ENCODE results near the gene CDRT4. TPM values are rescaled to one million over a fixed set of nuclear protein-coding genes. Genes with fewer than 3 reads are reported as not detected.

The CDRT4 gene
- total RNA-seq, 1 experiment from 2014 or later, result 13.6 TPM

GRCh38 chr17:15475631-15476354 lies 8.4 kb upstream of the CDRT4 start:
- H3K9me2 ChIP-seq (replicated peaks; ENCODE audit: insufficient read depth, low read length), result no peaks in the 10 kb centered on the region
- no peak overlapping the region for H2AFZ ChIP-seq (ENCODE audit: low read length)
- no peak overlapping the region for H3K4me3 ChIP-seq (ENCODE audit: low read length)
- H3K27me3 ChIP-seq (ENCODE audit: low read length), result no peaks in the 10 kb centered on the region
- 0 out of 2 replicates have a peak, but pooled peaks cover 3% of the 10 kb centered on the region for H3K4me1 ChIP-seq (ENCODE audit: low read length)
- no peaks in the 10 kb centered on the region for H4K20me1 ChIP-seq (ENCODE audit: insufficient read depth, low read depth, low read length)
- no peaks in the 10 kb centered on the region for H3K79me2 ChIP-seq (ENCODE audit: low read length)
- H3K4me2 ChIP-seq (ENCODE audit: low read depth, low read length, poor library complexity, severe bottlenecking), result no peak overlapping the region
- no peak for DNase-seq
- H3K36me3 ChIP-seq (ENCODE audit: insufficient read depth, low read length), result no peaks in the 10 kb centered on the region
- H3K9ac ChIP-seq (ENCODE audit: low read length), result no peak overlapping the region
- no peaks in the 10 kb centered on the region for H3K9me3 ChIP-seq (ENCODE audit: low read length)
- H3K27ac ChIP-seq (ENCODE audit: low read length), result no peak overlapping the region

DNA sequence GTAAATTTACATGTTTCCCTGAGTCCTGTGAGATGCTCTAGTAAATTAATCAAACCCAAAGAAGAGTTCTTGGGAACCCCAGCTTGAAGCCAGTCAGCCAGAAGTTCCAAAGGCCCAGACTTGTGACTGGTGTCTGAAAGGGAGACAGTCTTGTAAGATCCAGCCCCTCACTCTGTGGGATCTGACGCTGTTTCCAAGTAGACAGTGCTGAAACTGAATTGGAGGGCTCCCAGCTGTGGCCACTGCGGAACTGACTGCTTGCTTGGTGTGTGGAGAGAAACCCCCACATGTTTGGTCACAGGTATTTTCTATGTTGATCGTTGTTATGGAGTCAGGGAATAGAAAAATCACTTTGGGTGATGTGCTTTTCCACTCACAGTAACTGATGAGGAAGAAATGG lies 5.5 kb upstream of the CDRT4 start:
- Histone ChIP-seq H3K27me3 (ENCODE audit: low read length) (no peaks in the 10 kb centered on the region), H4K20me1 (ENCODE audit: insufficient read depth, low read depth, low read length) (no peaks in the 10 kb centered on the region), H3K9ac (ENCODE audit: low read length) (no peak overlapping the region), H3K36me3 (ENCODE audit: insufficient read depth, low read length) (no peaks in the 10 kb centered on the region), H3K4me2 (ENCODE audit: low read depth, low read length, poor library complexity, severe bottlenecking) (no peak overlapping the region), H3K4me1 (ENCODE audit: low read length) (0 out of 2 replicates have a peak, but pooled peaks cover 3% of the 10 kb centered on the region), H2AFZ (ENCODE audit: low read length) (no peak overlapping the region), H3K4me3 (ENCODE audit: low read length) (no peak overlapping the region), H3K79me2 (ENCODE audit: low read length) (no peaks in the 10 kb centered on the region), H3K9me3 (ENCODE audit: low read length) (no peaks in the 10 kb centered on the region), H3K27ac (ENCODE audit: low read length) (no peak overlapping the region), H3K9me2 (replicated peaks; ENCODE audit: insufficient read depth, low read length) (no peaks in the 10 kb centered on the region)
- no peak for DNase-seq

- no peaks in the 10 kb centered on the region for H3K4me1 ChIP-seq (ENCODE audit: low read length)
- no peaks in the 10 kb centered on the region for H3K27me3 ChIP-seq (ENCODE audit: low read length)
- no peak overlapping the region for H2AFZ ChIP-seq (ENCODE audit: low read length)
- no peaks in the 10 kb centered on the region for H3K9me3 ChIP-seq (ENCODE audit: low read length)
- H3K36me3 ChIP-seq (ENCODE audit: insufficient read depth, low read length), result no peaks in the 10 kb centered on the region
- H4K20me1 ChIP-seq (ENCODE audit: insufficient read depth, low read depth, low read length), result no peaks in the 10 kb centered on the region
- no peak overlapping the region for H3K9ac ChIP-seq (ENCODE audit: low read length)
- no peaks in the 10 kb centered on the region for H3K79me2 ChIP-seq (ENCODE audit: low read length)
- no peak overlapping the region for H3K4me3 ChIP-seq (ENCODE audit: low read length)
- no peak for DNase-seq
- H3K27ac ChIP-seq (ENCODE audit: low read length), result no peak overlapping the region
- H3K9me2 ChIP-seq (replicated peaks; ENCODE audit: insufficient read depth, low read length), result no peaks in the 10 kb centered on the region
- H3K4me2 ChIP-seq (ENCODE audit: low read depth, low read length, poor library complexity, severe bottlenecking), result no peak overlapping the region
These were observed 3.1 kb upstream of the CDRT4 start for GRCh38 chr17:15470536-15470935.

GRCh38 chr17:15469260-15469659 lies 1.8 kb upstream of the CDRT4 start:
- no peak overlapping the region for H3K27ac ChIP-seq (ENCODE audit: low read length)
- no peak overlapping the region for H2AFZ ChIP-seq (ENCODE audit: low read length)
- no peak overlapping the region for H3K4me2 ChIP-seq (ENCODE audit: low read depth, low read length, poor library complexity, severe bottlenecking)
- H3K9me3 ChIP-seq (ENCODE audit: low read length), result no peaks in the 10 kb centered on the region
- no peaks in the 10 kb centered on the region for H3K27me3 ChIP-seq (ENCODE audit: low read length)
- no peaks in the 10 kb centered on the region for H3K79me2 ChIP-seq (ENCODE audit: low read length)
- no peaks in the 10 kb centered on the region for H3K4me1 ChIP-seq (ENCODE audit: low read length)
- no peaks in the 10 kb centered on the region for H4K20me1 ChIP-seq (ENCODE audit: insufficient read depth, low read depth, low read length)
- no peak for DNase-seq
- no peaks in the 10 kb centered on the region for H3K9me2 ChIP-seq (replicated peaks; ENCODE audit: insufficient read depth, low read length)
- H3K4me3 ChIP-seq (ENCODE audit: low read length), result no peak overlapping the region
- H3K9ac ChIP-seq (ENCODE audit: low read length), result no peak overlapping the region
- H3K36me3 ChIP-seq (ENCODE audit: insufficient read depth, low read length), result no peaks in the 10 kb centered on the region

DNA sequence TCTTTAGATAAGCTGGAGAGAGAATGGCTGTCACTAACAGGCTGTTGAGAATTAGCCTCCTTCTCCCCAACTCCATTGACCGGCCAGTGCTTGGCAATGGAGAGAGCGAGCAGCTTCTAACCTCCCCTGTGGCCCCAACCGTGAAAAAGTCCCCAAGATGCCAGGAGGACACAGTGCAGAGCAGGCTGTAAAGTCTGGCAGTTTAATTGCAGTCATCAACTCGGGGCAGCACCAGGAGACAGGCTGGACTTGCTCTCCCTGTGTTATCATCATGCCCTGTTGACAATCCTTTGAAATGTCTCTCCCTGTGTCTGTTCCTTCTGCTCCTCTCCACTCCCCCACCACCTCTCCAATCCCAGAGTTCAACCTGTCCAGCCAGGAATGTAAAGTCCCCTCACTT lies 705 bp upstream of the CDRT4 start:
- Histone ChIP-seq H3K9ac (ENCODE audit: low read length) (no peak overlapping the region), H3K9me3 (ENCODE audit: low read length) (no peaks in the 10 kb centered on the region), H3K36me3 (ENCODE audit: insufficient read depth, low read length) (no peaks in the 10 kb centered on the region), H2AFZ (ENCODE audit: low read length) (no peak overlapping the region), H3K79me2 (ENCODE audit: low read length) (no peaks in the 10 kb centered on the region), H3K4me2 (ENCODE audit: low read depth, low read length, poor library complexity, severe bottlenecking) (no peak overlapping the region), H3K27me3 (ENCODE audit: low read length) (no peaks in the 10 kb centered on the region), H4K20me1 (ENCODE audit: insufficient read depth, low read depth, low read length) (no peaks in the 10 kb centered on the region), H3K4me3 (ENCODE audit: low read length) (no peak overlapping the region), H3K27ac (ENCODE audit: low read length) (no peak overlapping the region), H3K9me2 (replicated peaks; ENCODE audit: insufficient read depth, low read length) (no peaks in the 10 kb centered on the region), H3K4me1 (ENCODE audit: low read length) (no peaks in the 10 kb centered on the region)
- no peak for DNase-seq

DNA sequence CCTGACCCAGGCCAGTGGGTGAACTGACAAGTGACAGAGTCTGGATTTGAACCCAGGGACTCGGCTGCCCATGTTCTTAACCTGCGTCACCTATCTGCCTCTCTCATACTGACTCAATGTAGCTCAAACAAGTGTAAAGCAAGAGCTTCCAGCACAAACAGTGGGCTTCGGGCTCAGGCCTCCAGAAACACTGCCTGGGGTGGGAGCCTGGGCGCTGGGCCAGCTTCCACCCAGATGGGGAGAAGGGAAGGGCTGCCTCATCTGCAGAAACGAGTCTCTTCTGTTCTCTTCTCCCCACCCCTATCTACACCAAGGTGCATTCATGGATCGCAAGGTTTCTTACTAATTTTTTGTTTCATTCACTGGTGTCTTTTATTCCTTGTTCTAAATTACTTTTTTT lies 1.3 kb downstream of the CDRT4 start:
- Histone ChIP-seq H3K9me2 (replicated peaks; ENCODE audit: insufficient read depth, low read length) (no peaks in the 10 kb centered on the region), H3K36me3 (ENCODE audit: insufficient read depth, low read length) (no peaks in the 10 kb centered on the region), H2AFZ (ENCODE audit: low read length) (no peak overlapping the region), H3K4me2 (ENCODE audit: low read depth, low read length, poor library complexity, severe bottlenecking) (no peak overlapping the region), H3K27ac (ENCODE audit: low read length) (no peak overlapping the region), H3K4me3 (ENCODE audit: low read length) (no peak overlapping the region), H3K27me3 (ENCODE audit: low read length) (no peaks in the 10 kb centered on the region), H3K9me3 (ENCODE audit: low read length) (no peaks in the 10 kb centered on the region), H4K20me1 (ENCODE audit: insufficient read depth, low read depth, low read length) (no peaks in the 10 kb centered on the region), H3K9ac (ENCODE audit: low read length) (no peak overlapping the region), H3K4me1 (ENCODE audit: low read length) (no peaks in the 10 kb centered on the region), H3K79me2 (ENCODE audit: low read length) (no peaks in the 10 kb centered on the region)
- DNase-seq, result no peak

DNA sequence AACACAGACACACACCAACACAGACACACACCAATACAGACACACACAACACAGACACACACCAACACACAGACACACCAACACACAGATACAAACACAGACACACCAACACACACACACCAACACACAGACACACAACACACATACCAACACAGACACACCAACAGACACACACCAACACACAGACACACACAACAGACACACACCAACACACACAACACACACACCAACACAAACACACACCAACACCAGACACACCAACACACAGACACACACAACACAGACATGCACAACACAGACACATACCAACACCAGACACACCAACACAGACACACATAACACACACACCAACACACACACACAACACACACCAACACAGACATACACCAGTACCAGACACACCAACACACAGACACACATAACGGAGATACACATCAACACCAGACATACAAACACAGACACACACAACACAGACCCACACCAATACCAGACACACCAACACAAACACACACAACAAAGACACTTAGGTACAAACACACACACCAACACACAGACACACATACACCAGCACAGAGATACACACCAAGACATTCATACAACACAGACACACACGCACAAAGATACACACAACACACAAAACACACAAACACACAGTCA lies 2.2 kb downstream of the CDRT4 start:
- H3K9me2 ChIP-seq (replicated peaks; ENCODE audit: insufficient read depth, low read length), result no peaks in the 10 kb centered on the region
- H3K4me1 ChIP-seq (ENCODE audit: low read length), result no peaks in the 10 kb centered on the region
- H3K4me2 ChIP-seq (ENCODE audit: low read depth, low read length, poor library complexity, severe bottlenecking), result no peak overlapping the region
- no peak overlapping the region for H2AFZ ChIP-seq (ENCODE audit: low read length)
- DNase-seq, result no peak
- no peaks in the 10 kb centered on the region for H3K36me3 ChIP-seq (ENCODE audit: insufficient read depth, low read length)
- H3K9me3 ChIP-seq (ENCODE audit: low read length), result no peaks in the 10 kb centered on the region
- no peak overlapping the region for H3K4me3 ChIP-seq (ENCODE audit: low read length)
- no peak overlapping the region for H3K9ac ChIP-seq (ENCODE audit: low read length)
- no peak overlapping the region for H3K27ac ChIP-seq (ENCODE audit: low read length)
- no peaks in the 10 kb centered on the region for H3K79me2 ChIP-seq (ENCODE audit: low read length)
- no peaks in the 10 kb centered on the region for H3K27me3 ChIP-seq (ENCODE audit: low read length)
- H4K20me1 ChIP-seq (ENCODE audit: insufficient read depth, low read depth, low read length), result no peaks in the 10 kb centered on the region

DNA sequence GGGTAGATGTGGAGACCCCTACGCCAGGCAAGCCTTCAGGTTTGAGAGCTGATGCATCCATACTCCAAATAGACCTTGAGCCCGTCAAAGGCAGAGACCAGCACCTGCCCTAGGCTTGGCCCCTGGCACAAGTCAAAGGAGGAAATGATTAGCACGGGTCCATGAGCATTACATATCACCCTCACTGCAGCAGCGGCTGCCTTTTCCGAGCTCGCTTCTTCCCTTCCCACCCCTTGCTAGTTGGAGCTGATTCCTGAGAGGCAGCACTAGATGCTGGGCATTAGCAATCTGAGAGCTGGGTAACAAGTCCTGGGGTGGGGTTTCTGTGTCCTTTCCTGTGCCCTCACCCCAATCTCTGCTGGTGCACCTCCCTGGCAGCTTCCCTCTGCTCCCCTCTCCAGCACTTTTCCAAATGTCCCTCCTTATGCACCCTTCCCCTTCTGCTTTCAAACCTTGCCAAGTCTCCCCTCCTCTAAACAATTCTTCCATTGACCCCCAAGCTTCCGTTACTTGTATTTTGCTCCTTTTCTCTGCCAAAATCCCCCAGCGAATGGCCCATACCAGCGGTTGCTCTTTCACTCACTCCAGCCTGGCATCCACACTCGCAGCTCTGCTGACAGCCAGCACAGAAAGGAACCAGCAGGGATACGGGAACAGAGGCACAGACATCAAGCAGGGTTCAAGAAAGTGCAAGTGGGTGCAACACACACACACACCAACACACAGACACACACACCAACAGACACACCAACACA lies 3.0 kb downstream of the CDRT4 start:
- no peak overlapping the region for H2AFZ ChIP-seq (ENCODE audit: low read length)
- no peaks in the 10 kb centered on the region for H3K9me3 ChIP-seq (ENCODE audit: low read length)
- H3K27ac ChIP-seq (ENCODE audit: low read length), result no peak overlapping the region
- H3K79me2 ChIP-seq (ENCODE audit: low read length), result no peaks in the 10 kb centered on the region
- no peak for DNase-seq
- no peak overlapping the region for H3K4me3 ChIP-seq (ENCODE audit: low read length)
- H3K36me3 ChIP-seq (ENCODE audit: insufficient read depth, low read length), result no peaks in the 10 kb centered on the region
- no peaks in the 10 kb centered on the region for H3K27me3 ChIP-seq (ENCODE audit: low read length)
- no peak overlapping the region for H3K9ac ChIP-seq (ENCODE audit: low read length)
- no peaks in the 10 kb centered on the region for H4K20me1 ChIP-seq (ENCODE audit: insufficient read depth, low read depth, low read length)
- no peaks in the 10 kb centered on the region for H3K4me1 ChIP-seq (ENCODE audit: low read length)
- H3K9me2 ChIP-seq (replicated peaks; ENCODE audit: insufficient read depth, low read length), result no peaks in the 10 kb centered on the region
- no peak overlapping the region for H3K4me2 ChIP-seq (ENCODE audit: low read depth, low read length, poor library complexity, severe bottlenecking)

Measured in Karpas-422 (cell line).